ACHN (cell line): ENCODE data around the gene CCR5.

Experiments
- DNase-seq: peaks from one replicate; pipeline ENCODE4 v3.0.0-alpha.2; 2015
- in situ Hi-C: cut with HindIII; loops from 2 replicates; pipeline ENCODE4 v1.10.0; 2017; ENCODE audit warnings: low sequenced_read_pairs, low pct_ligation_motif_present, low pct_unique_long_range_greater_than_20kb

The CCR5 gene

DNA sequence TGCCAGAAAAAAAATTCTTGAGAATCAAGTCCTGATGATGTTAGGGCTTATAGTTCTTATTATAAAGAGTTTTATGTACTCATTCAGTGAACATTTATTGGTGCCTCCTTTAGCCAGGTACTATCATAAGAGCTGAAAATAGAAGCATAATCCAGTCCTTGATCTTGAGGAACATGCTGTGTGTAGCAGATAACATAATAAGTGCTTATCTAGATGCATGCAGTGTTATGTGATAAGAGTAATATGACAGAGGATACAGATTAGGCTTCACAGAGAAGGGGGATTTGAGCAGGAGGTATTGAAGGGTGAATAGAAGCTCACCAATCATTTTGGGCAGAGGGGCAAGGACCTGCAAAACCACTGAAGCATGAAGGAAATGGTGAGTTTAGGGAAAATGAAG is 15.8 kb upstream of the CCR5 start:
- in situ Hi-C loops, result no loop called here

DNA sequence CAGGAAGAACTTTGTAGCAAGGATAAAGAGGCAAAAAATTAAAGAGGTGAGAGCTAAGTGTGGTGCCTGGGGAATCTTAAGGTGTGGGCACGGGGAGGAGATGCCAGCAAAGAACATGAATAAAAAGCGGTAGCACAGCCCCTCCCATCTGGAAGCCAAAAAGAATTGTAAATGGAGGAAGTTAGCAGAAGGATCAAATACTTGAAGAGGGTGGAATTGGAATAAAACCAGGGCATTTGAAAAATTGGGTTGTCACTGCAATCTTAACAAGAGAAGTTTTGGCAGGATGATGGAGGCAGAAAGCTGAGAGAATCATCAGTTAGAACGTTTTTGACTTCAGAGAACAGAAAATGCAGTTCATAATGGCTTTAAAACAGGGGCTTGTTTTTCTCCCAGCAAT is 14.5 kb upstream of the CCR5 start:
- no peak for DNase-seq
- in situ Hi-C loops, result no loop called here

More for the DNA sequence above, 15.8 kb upstream of the CCR5 start:
- DNase-seq, result no peak

DNA sequence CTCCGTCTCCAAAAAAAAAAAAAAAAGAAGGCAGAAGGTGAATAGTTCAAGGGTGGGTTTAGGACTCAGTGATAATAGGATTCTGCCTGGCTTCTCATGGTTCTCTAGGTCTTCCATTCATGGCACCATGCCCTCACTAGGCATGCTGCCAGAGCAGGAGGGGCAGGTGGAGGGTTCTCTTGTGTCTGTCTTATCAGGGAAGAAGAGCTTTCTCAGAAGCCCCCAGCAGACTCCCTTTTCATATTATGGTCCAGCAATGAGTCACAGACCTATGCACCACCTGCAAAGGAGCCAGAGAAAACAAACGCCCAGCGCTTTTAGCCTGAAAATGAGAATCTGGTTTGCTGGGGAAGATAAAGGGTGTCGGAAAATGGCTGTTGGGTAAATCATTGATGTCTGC is 13.8 kb upstream of the CCR5 start:
- DNase-seq, result no peak
- in situ Hi-C loops, result no loop called here

DNA sequence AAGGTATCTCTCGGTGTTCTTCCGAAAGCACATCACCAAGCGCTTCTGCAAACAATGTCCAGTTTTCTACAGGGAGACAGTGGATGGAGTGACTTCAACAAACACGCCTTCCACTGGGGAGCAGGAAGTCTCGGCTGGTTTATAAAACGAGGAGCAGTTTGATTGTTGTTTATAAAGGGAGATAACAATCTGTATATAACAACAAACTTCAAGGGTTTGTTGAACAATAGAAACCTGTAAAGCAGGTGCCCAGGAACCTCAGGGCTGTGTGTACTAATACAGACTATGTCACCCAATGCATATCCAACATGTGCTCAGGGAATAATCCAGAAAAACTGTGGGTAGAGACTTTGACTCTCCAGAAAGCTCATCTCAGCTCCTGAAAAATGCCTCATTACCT is 12.3 kb upstream of the CCR5 start:
- in situ Hi-C loops, result no loop called here
- DNase-seq, result no peak

DNA sequence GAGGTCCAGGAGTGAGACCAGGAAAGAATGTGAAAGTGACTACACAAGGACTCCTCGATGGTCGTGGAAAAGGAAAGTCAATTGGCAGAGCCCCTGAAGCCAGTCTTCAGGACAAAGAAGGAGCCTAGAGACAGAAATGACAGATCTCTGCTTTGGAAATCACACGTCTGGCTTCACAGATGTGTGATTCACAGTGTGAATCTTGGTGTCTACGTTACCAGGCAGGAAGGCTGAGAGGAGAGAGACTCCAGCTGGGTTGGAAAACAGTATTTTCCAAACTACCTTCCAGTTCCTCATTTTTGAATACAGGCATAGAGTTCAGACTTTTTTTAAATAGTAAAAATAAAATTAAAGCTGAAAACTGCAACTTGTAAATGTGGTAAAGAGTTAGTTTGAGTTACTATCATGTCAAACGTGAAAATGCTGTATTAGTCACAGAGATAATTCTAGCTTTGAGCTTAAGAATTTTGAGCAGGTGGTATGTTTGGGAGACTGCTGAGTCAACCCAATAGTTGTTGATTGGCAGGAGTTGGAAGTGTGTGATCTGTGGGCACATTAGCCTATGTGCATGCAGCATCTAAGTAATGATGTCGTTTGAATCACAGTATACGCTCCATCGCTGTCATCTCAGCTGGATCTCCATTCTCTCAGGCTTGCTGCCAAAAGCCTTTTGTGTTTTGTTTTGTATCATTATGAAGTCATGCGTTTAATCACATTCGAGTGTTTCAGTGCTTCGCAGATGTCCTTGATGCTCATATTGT is 10.8 kb upstream of the CCR5 start:
- peak; percentile 7 for DNase-seq
- in situ Hi-C loops, result no loop called here

DNA sequence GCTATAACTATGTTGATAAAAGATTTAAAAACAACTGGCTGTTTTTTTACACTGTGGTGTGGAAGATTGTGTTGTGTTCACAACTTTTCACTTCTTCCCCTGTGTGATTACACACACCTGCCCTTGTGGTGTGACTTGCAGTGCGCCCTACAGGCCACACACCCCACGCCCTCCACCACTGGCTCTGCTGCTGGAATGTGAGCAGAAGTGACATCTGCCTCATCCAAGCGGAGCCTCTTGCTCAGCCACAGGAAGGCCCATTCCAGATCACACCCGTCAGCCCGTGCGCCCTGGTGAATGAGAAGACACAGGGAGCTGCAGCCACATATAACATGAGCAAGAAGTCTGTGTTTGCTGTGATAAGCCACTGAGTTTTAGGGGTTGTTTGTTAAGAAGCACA is 9.8 kb upstream of the CCR5 start:
- in situ Hi-C loops, result no loop called here
- no peak for DNase-seq

DNA sequence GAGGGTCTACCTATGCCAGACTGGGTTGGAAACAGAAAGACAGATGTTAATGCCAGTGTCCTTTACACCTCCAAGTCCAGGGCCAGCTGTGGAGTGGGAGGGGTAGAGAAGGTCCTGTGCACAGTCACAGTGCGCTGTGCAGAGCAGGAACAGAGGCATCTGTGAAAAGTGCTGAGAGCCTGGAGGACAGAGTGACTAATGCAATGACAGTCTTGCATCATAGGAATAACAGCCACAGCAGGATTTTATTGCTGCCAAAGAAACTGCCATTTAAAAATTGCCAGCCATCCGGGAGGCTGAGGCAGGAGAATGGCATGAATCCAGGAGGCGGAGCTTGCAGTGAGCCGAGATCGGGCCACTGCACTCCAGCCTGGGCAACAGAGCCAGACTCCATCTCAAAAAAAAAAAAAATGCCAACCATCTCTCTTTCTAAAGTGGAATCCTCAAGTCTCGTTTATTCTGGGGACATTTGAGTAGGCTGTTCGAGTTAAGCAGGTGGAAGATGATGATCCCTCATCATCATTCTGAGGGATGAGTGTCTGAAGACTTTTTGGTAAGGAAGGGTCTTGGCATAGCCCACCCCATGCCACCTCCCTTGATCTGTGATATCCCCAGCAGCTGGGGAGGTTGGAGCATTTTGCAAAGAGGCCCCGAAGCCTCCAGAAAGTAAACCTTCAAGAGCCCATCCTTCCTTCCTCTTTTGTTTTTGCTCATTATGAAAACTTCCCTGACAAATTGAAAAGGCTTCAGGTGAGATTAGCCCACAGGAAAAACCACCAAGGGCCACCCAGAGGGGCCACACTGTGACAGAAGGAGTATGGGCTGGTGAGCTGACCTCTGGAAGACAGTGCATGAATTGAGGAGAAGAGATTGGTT is 9.1 kb upstream of the CCR5 start:
- in situ Hi-C loops, result no loop called here
- no peak for DNase-seq

DNA sequence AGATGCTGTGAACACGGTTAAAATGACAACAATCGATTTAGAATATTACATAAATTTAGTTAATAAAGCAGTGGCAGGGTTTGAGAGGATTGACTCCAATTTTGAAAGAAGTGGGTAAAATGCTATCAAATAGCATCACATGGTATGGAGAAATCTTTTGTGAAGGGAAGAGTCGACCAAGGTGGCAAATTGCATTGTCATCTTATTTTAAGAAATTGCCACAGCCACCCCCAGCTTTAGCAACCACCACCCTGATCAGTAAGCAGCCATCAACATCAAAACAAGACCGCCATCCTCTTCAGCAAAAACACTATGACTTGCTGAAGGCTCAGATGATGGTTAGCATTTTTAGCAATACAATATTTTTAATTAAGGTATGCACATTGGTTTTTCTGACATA is 5.7 kb upstream of the CCR5 start:
- no peak for DNase-seq
- in situ Hi-C loops, result no loop called here

DNA sequence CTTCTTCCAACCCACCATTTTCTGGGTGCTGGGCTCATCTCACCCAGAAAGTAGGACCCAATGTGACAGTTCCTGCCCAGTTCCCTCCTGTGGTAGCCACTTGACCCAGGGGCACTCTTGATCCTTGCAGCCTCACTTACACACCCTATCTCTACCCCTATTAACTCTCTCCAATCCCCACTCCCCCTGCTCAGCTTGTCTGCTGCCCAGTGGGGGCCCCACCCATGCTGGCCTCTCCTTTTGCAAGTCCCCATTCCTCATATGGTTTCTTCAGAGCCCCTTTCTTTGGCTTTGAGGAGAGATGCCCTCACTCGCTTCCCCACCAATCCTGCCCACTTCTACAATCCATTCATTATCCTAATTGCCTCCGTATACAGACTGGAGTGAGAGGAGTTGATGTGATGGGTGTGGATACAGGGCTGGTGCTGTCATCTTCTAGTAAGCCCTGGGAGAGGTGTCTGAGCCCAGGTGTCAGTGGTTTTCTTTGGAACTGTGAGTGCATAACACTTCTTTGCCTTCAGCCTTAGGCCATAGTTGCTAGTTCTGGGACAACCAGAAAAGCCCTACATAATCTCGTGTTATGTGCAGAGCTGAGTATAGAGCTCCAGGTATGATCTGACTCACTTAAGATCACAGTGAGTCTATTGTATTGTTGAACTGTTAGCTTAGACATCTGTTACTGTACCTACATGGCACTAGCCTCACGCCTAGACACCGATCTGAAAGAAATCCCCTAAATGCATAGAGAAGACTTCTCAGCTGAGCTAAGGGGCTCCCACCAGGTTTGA is 4.8 kb upstream of the CCR5 start:
- DNase-seq, result no peak
- in situ Hi-C loops, result no loop called here

DNA sequence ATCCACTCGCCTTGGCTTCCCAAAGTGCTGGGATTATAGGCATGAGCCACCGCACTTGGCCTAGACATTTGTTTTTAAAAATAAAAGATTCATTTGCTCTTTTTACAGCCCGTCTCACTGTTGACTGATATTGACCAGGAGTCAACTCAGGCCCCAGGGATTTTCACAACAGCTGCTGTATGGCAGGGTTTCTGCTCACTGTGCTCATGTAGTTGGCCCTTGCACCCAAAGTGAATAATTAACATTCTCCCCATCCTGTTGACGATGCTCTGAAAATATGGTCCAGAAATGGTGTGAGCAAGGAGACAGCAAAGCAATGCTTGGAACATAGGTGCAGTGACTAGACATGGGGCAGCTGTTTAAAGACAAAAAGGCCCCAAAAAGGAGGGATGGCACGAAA is 2.9 kb upstream of the CCR5 start:
- DNase-seq, result no peak
- in situ Hi-C loops, result no loop called here

DNA sequence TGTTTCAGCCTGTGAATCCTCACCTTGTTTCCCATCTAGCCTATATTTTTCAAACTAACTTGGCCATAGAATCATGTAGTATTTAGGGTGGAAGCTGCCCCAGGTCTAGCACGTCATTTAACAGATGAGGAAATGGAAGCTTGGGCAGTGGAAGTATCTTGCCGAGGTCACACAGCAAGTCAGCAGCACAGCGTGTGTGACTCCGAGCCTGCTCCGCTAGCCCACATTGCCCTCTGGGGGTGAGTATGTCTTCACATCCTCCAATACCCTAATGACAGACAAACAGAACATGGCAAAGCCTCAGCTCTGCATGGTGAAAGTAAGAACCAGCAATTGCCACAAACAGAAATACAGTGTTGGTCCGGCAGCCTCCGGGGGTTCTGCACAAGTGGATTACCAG is 2.2 kb upstream of the CCR5 start:
- DNase-seq, result no peak
- in situ Hi-C loops, result no loop called here

DNA sequence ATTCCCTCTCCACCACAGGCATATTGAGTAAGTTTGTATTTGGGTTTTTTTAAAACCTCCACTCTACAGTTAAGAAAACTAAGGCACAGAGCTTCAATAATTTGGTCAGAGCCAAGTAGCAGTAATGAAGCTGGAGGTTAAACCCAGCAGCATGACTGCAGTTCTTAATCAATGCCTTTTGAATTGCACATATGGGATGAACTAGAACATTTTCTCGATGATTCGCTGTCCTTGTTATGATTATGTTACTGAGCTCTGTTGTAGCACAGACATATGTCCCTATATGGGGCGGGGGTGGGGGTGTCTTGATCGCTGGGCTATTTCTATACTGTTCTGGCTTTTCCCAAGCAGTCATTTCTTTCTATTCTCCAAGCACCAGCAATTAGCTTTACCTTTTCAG is 1.6 kb upstream of the CCR5 start:
- DNase-seq, result no peak
- in situ Hi-C loops, result no loop called here

DNA sequence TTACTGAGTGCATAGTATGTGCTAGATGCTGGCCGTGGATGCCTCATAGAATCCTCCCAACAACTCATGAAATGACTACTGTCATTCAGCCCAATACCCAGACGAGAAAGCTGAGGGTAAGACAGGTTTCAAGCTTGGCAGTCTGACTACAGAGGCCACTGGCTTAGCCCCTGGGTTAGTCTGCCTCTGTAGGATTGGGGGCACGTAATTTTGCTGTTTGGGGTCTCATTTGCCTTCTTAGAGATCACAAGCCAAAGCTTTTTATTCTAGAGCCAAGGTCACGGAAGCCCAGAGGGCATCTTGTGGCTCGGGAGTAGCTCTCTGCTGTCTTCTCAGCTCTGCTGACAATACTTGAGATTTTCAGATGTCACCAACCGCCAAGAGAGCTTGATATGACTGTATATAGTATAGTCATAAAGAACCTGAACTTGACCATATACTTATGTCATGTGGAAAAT is 1.0 kb upstream of the CCR5 start:
- no peak for DNase-seq
- in situ Hi-C loops, result no loop called here

DNA sequence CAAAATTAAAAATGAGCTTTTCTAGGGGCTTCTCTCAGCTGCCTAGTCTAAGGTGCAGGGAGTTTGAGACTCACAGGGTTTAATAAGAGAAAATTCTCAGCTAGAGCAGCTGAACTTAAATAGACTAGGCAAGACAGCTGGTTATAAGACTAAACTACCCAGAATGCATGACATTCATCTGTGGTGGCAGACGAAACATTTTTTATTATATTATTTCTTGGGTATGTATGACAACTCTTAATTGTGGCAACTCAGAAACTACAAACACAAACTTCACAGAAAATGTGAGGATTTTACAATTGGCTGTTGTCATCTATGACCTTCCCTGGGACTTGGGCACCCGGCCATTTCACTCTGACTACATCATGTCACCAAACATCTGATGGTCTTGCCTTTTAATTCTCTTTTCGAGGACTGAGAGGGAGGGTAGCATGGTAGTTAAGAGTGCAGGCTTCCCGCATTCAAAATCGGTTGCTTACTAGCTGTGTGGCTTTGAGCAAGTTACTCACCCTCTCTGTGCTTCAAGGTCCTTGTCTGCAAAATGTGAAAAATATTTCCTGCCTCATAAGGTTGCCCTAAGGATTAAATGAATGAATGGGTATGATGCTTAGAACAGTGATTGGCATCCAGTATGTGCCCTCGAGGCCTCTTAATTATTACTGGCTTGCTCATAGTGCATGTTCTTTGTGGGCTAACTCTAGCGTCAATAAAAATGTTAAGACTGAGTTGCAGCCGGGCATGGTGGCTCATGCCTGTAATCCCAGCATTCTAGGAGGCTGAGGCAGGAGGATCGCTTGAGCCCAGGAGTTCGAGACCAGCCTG is 984 bp downstream of the CCR5 start:
- in situ Hi-C loops, result no loop called here
- no peak for DNase-seq

DNA sequence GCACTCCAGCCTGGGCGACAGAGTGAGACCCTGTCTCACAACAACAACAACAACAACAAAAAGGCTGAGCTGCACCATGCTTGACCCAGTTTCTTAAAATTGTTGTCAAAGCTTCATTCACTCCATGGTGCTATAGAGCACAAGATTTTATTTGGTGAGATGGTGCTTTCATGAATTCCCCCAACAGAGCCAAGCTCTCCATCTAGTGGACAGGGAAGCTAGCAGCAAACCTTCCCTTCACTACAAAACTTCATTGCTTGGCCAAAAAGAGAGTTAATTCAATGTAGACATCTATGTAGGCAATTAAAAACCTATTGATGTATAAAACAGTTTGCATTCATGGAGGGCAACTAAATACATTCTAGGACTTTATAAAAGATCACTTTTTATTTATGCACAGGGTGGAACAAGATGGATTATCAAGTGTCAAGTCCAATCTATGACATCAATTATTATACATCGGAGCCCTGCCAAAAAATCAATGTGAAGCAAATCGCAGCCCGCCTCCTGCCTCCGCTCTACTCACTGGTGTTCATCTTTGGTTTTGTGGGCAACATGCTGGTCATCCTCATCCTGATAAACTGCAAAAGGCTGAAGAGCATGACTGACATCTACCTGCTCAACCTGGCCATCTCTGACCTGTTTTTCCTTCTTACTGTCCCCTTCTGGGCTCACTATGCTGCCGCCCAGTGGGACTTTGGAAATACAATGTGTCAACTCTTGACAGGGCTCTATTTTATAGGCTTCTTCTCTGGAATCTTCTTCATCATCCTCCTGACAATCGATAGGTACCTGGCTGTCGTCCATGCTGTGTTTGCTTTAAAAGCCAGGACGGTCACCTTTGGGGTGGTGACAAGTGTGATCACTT is 2.0 kb downstream of the CCR5 start:
- in situ Hi-C loops, result no loop called here
- DNase-seq, result peak; percentile 20

DNA sequence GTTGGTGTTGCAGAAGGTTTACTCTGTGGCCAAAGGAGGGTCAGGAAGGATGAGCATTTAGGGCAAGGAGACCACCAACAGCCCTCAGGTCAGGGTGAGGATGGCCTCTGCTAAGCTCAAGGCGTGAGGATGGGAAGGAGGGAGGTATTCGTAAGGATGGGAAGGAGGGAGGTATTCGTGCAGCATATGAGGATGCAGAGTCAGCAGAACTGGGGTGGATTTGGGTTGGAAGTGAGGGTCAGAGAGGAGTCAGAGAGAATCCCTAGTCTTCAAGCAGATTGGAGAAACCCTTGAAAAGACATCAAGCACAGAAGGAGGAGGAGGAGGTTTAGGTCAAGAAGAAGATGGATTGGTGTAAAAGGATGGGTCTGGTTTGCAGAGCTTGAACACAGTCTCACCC is 4.0 kb downstream of the CCR5 start:
- in situ Hi-C loops, result no loop called here
- no peak for DNase-seq

DNA sequence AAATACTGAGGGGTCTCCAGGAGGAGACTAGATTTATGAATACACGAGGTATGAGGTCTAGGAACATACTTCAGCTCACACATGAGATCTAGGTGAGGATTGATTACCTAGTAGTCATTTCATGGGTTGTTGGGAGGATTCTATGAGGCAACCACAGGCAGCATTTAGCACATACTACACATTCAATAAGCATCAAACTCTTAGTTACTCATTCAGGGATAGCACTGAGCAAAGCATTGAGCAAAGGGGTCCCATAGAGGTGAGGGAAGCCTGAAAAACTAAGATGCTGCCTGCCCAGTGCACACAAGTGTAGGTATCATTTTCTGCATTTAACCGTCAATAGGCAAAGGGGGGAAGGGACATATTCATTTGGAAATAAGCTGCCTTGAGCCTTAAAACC is 4.5 kb downstream of the CCR5 start:
- in situ Hi-C loops, result no loop called here
- DNase-seq, result no peak

DNA sequence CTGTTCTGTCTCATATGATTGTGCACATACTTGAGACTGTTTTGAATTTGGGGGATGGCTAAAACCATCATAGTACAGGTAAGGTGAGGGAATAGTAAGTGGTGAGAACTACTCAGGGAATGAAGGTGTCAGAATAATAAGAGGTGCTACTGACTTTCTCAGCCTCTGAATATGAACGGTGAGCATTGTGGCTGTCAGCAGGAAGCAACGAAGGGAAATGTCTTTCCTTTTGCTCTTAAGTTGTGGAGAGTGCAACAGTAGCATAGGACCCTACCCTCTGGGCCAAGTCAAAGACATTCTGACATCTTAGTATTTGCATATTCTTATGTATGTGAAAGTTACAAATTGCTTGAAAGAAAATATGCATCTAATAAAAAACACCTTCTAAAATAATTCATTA is 5.1 kb downstream of the CCR5 start:
- in situ Hi-C loops, result no loop called here

More for the DNA sequence above, 5.1 kb downstream of the CCR5 start:
- no peak for DNase-seq
